ENCODE data around the gene BPGM.

Gene BPGM

DNA sequence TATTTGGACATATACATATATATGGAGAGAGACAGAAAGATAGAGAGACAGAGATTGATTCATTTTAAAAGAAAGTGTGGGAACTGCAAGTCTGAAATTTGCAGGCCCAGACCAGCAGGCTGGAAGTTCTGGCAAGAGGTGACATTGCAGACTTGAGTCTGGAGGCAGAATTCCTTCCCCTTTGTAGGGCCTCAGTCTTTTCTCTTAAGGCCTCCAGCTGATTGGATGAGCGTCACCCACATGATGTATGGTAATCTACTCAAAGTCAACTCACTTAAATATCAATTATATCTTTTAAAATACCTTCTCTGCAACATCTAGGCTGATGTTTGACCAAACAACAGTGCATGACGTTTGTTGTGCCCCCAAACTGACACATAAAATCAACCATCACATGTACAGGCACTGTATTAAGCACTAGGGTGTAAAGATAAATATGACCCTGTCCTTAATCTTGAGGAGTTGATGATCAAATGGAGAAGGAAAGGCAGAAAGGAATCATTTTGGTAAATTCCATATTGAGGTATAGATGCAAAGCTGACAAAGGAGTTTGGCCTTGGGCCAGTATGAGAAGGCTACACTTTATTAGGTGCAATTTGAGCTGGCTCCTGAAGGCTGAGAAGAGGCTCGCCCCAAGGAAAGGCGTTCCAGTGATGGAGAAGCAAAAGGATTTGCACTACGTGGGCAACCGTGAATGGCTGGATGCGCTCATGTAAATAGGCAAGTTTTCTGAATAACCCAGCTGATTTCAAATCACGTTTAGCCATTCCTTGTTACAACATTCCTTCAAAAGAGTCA lies 52.6 kb downstream of the BPGM start:
- no peak for DNase-seq

DNA sequence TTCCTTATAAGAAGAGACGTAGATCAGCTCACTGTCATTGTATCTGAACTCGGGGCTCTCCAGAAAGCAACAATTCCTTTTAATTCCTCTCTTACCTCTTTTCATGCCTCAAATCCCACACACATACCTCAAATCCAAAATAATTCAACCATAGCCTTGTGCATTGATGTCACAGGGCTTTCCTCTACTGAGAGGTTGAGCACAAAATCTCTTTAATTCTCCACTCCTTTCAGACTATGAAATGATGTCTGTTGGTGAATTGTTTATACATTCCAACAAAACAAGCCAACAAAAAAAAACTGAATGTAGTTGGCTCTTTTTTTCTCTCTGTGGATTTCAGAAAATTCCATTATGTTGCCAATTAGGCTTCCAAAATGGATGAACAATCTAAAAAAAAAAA lies 53.2 kb downstream of the BPGM start:
- DNase-seq: no peak

DNA sequence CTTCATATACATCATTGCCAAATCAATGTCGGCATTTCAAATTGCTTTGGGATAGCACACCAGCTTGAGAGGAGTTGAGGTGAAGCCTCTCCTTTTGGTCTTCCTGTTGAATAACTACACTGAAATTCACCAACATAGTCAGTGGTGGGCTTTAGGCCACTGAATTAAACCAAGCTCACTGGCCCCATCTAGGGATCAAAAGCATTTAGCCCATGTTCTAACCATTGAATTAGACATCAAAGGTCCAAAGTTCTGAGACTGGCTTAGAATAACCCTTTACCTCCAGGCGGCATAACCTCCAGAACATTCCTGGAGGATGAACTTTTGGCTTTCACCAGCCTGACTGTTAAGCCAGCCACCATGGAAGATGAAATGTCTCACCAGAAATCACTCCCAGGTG lies 54.6 kb downstream of the BPGM start:
- DNase-seq: peak; percentile 28

DNA sequence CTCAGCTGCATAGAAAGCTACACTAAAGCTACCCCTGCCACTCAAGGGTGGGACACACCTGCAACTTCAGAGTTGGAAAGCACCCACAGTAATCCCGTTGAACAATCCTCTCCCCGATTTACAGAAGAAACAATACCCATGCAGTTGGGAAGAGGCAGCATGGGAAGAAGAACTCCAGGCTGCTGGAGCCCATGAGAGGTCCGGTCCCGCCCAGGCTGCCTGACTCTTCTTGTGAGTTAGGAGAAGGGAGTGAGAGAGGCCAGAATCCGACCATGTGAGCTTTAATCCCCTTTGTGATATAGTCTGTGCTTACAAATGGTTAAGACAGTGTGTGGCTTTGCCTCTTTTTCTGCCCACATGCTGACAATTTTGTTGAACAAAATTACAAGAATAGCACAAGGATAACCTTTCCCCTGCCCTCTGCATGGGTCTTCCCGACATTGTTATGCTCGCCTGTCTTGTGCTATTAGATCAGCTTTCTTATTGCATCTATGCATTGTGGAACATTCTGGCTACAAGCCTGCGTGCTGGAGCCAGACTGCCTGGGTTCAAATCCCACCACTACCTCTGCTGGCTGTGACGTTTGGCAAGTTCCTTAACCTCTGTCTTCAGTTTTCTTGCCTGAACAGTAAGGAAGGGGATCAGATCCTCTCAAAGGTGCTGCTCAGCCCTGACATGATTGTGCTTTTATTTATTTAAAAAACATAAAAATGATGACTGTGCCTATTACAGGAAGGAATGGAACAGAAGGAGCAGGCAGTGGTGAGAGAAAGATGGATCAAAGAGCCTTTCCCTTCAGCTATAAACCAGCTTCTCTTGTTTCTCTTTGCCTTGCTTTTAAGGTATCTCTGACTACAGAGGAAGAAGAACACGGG lies 56.0 kb downstream of the BPGM start:
- DNase-seq: no peak

DNA sequence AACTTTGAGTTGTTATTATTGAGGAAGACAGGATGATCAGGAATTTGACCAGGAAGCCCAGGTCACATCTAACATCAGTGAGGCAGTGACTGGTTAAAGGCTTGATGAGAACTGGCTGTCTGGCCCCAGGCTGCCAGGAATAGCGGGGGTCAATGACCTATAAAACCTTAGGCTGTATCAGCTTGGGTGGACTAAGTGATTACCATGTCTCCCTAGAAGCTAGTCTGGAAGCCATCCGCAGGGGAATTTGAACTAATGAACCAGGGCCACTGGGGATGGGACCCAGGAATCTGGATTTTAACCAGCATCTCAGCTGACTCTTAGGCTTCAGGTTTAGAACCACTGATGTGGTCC lies 56.6 kb downstream of the BPGM start:
- DNase-seq: no peak

DNA sequence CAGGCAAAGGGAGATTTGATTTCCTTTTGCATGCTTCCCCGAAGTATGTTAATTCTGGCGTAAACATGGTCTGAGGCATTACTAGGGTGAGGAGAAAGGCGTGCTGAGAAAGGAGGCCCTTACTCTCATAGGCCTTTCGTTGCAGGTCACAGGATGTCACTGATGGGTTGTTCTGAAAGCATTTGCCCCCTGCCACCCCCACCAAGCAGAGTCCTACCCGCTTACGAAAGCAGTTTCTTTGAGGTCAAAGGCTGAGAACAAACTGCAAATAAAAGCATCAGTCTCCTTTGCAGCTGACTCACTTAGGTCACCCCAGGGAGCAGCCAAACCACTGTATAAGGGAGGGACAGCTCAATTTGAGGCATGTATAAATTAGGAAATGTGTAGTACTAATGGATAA lies 57.1 kb downstream of the BPGM start:
- no peak for DNase-seq

DNA sequence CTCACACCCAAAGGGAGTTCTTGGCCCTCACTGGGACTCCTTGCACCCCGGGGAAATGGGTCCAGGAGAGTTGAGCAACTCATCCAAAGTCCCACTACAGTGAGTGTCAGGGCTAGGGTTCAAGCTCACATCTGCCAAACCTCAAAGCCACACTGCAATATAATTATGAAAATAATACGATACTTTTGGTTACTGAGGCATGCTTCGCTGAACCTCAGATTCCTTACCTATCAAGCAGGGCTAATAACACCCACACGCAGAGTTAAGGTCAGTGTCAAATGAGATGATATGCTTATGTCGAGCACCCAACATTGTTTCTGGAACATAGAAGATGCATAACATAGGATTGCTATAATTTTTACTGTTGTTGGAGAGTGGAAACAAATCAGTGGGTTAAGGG lies 58.2 kb downstream of the BPGM start:
- DNase-seq: no peak

DNA sequence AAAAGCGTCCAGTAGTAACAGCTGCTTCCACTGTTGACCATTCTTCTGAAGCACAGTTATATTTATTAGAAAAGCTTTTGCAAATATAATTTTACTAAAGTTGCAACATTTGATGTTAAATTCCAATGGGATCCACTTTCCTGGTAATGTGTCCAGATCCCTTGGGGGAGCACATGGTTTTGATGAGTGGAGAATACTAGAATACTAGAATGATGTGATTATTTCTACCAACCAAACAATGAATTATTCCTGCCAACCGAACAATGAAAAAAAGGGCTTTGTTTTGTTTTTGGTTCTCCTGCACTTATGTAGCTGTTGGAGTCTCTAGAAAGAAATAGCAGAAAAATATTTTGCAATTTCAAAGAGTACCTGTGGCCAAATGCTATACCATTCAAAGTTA lies 59.1 kb downstream of the BPGM start:
- DNase-seq: no peak

DNA sequence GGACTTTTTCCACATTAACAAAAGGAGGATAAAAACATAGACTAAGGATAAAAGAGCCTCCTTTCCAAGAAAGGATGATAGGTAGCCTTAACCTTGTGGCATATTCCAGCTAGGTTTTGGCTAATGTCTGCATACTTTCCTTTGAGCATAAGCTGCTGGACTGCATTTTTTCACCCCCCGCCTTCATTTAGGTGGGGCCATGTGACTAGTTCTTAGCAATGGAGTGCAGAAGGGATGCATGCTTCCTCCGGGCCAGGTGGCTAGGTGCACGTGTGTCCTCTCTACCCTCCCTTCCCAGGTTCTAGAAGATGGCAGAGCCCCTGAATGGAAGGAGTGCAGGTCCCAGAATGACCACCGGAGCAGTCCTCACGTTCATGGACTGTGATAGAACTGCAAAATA lies 59.8 kb downstream of the BPGM start:
- DNase-seq: no peak

DNA sequence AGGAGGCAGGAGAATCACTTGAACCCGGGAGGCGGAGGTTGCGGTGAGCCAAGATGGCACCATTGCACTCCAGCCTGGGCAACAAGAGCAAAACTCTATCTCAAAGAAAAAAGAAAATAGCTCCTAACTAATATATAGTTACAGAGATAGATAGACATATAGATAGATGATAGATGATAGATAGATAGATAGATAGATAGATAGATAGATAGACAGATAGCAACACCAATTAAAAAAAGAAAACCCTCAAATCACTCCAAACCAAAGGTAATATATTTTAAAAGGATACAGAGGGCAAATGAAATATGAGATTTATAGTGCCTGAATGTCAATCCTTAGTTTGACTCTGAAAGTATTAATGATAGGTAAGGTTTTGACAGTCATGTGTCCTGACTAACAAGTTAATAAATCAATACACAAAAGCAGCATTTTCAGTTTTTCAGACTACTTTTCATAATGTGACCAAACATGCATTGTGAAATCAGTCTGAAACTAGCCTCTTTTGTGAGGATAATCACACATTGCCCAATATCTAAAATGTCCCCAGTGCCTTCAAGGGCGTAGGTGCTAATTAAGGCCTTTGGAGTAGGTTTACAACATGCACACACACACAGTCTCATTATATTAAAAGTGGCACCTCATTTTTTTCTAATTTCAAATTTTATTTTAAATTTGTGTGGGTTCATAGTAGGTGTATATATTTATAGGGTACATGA lies 61.2 kb downstream of the BPGM start:
- no peak for DNase-seq

DNA sequence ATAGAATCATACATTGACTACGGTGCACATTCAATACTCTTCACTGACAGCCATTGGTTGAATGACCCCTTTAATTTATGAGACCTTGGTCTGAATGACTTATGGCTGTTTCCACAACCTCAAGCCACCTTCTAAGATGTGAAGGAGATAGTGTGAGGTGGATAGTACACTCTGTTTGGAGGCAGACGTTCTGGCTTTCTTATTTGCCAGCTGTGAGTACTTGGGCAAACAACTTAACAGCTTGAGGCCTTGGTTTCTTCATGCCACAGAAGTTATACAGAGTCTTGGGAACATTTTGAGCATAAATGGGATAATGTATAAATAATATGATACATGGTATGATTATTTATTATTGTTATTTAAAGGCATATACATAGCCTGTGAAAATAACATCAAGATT lies 62.0 kb downstream of the BPGM start:
- DNase-seq: no peak

DNA sequence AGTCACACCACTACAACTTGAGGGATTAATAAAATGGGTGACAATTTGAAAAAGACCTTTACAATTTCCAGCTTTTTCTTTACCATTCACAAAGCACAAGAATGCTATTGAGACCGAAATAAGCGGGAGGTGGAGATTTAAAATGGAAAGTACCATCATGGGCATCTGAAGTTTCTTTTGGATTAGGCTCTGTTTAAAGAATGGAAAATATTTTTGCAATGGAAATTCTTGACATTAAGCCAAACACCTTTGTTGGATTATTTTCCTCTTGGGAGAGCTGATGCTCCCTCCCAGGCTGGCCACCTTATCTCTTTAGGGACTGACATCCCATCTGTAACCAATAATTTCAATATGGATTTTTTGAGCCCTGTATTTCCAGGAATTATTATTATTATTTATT lies 62.5 kb downstream of the BPGM start:
- DNase-seq: no peak

DNA sequence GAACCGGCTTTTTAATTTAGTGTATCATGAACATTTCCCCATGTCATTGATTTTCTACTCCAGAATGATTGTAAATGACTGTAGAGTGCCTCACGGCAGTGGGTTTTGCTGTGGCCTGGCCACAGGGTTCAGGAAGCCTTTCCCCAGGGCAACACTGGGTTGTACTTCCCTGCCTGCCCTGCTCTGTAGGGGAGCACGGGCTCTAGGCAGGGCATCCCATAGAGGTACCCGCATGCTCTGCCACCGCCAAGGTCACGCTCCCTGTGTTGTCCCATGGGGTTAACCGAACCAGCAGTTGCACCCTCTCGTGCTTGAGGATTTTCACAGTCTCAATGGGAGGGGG lies 63.8 kb downstream of the BPGM start:
- no peak for DNase-seq

DNA sequence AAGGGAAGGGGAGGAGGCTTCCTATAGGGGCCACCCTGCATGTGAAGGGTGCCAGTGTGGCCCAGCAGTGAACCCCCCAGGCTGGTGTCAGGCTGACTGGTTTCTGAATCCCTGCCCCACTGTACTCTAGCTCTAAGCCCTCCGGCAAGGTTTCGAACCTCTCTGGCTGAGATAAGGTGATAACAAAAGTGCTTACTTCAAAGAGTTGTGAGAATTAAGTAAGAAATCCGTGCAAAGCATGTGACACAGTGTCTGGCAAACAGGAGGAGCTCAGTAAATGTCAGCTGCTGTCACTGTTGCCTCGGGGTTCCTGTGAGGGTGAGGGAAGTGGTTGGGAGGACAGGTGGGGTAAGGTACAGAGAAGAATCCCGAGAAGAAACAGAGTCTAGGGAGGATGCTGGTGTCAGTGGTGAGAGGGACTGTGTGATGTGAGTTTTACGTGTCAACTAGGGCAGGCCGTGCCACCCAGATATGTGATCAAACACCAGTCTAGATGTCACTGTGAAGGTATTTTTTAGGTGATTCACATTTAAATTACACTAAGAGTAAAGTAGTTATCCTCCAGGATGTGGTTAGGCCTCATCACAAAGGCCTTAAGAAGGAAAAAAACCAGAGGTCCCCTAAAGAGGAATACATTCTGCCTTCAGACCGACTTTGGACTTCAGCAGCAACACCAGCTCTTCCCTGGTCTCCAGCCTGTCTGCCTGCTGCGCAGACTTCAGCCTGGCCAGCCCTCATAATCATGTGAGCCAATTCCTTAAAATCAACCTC lies 64.4 kb downstream of the BPGM start:
- peak; percentile 54 for DNase-seq

DNA sequence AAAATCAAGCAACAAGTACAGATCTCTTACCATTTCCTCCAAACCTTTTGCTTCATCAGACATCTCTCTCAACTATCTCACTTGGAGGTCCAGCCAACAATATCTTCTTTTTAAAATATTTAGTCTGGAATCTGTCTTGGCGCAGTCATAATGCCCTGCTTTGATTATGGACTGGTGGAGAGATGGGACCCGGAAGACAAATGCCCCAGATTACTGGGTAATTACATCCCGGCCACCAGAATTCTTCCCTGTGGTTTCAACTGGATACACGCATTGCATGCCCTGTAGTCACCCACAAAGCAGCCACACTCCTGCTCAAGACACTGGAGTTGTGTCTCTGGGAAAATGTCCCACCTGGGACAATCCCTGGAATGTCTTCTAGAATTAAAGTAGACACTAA lies 65.5 kb downstream of the BPGM start:
- DNase-seq: no peak

DNA sequence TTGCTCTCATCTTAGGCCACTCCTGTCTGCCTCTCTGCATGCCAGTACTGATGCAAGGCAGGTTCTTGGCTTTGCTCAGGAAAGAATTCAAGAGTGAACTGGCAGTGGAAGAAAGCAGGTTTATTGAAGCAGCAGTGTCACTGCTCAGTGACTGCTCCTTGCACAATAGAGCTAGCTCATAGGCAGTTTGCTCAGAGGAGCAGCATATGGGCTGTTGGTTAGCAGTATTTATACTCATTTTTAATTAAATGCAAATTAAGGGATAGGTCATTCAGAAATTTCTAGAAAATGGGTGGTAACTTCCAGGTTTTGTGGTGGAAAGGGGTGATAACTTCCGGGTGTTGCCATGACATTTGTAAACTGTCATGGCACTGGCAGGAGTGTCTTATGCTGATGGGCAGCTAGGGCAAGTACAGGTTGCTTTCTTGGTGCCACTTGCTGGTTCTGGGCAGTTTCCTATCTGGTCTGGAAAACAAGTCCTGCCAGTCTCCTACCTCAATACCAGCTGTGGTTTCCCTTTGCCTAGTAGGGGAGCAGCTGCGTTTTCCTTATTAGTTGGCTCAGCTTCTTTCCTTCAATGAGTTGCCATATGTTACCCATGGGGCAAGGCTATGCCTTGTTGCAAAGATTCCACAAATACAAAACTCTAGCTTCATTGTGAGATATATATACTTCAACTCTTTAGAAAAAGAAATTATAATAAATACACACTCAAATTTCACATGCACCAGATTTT lies 68.0 kb downstream of the BPGM start:
- DNase-seq: no peak

DNA sequence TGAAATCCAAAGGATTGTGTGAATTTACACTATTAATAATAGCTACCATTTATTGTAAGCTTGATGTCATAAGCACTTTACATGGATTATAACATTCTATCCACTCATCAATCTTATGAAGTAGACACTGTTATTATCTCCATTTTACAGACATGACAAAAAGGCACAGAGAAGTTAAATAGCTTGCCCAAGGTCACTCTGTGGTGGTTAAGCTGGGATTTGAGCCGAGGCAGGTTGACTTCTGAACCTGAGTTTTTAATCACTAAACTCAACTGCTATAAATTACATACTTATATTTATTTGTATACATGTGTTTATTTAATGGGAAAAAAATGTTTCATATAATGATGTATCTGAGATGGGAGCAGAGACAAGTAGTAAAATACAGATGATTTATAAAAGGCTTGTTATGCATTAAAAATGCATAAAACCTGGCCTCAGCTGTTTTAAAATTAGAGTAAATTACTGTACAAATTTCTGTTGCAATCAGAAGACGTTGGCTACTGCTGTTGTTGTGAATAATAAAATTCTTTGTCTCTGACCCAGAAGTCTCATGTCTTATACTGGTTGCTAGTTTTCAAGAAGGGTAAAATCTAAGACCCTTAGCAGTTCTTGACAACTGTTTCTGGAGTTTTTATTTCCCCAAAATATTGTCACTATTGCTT lies 71.7 kb downstream of the BPGM start:
- no peak for DNase-seq

DNA sequence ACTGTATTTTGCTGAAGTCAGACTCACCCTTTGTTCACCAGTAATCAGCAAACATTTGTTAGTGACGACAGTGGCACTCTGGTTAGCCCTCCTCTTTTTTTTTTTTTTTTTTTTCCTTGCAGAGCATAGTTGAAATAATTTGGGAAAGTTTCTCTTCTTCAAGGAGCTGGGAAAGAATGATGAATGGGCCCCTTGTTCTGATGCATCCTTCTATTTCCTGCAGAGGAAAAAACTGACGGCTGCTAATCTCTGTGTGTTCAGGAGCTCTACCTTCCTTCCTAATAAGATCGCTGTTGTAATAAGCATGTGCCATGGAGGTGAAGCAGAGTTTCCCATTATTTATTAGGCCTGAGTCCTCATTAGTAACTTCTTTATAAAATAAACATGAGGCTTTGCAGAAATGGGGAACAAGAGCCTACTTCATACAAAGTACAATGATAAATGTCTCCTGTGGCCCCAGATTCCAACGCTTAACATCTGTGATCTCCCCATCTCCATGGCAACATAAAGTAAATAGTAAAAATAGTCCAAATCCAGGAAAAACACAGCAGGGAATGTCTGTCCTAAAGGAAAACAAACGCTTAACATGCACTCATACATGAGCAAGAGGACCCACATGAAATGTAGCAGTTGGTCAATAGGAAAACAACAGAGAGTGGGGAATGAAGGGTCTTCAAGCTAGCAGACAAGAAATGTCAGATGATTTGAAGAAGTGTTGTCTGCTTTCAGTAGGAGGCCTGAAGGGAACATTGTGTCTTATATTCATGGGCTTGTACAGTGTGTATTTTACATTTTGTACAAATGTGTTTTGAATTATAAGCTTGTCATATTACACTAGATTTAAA lies 73.7 kb downstream of the BPGM start:
- DNase-seq: no peak

DNA sequence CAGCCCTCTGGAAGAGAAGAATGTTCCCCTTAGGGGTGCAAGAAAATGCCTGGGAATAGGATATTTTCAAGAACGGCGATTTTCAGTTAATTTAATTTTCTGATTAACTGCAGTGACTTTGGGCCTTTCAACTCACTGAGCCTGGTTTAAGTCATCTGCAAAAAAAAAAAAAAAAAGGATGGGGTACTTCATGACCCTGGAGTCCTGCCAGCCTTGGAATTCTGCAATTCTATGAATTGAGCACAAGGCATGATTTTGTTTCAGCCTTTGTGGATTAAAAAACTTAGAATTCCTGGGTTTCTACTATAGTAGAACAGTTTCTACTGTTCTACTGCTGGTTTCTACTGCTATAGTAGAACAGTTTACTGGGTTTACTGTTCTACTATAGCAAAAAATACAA lies 74.5 kb downstream of the BPGM start:
- DNase-seq: no peak

DNA sequence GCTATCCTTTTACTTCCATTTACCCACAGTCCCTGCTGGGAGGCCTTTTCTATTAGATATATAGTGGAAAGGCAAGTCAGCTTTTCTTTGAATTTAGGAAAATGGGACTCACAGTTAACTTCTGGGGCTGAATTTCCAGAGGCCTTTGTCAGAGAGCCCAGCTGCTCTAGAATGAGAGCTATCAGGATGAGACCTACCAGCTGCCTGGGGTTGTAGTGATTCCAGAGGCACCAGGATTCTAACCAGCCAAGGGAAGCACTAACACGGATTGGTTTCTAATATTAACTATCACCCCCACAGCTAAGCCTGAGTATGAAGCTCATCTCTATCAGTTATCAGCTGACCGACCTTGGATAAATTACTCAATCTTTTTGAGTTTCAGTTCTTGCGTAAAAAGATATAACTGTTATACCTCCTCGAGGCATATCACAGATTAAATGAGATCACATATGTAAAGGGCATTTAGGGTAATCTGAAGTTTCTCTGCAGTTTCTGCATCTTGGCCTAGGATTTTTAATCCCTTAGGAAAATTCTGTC lies 76.2 kb downstream of the BPGM start:
- no peak for DNase-seq

DNA sequence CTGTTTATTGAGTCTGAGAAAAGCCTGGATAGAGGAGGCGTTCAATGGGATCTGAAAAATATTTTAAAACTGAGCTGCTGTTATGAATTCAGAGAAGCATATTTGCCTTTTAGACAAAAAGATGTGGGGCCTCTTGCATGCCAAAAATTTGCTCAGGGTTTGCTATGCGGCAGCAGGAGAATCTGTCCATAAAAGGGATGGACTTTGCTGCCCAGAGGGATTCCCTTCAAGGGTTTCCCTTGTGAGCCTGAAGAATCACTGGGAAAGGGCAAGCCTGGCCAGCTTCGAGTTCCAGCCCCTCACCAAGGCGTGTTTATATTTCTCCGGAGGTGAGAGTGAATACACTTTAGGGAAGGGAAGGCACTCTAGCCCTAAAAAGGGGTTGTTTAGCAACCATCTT lies 77.2 kb downstream of the BPGM start:
- DNase-seq: no peak

All from activated CD4-positive, alpha-beta T cell treated with anti-CD3 and anti-CD28 coated beads, Interleukin-2, Interleukin-6, amounts not matched to agents 100 ng/mL and 50 ng/mL, durations not matched to agents 16 hours and 8 hours (primary cell).